GM12873 (cell line): ENCODE measurements around the gene PYGM.

Source experiments
- TF ChIP-seq, protein P1 (sequence below): IDR thresholded peaks from 2 replicates; pipeline ENCODE4 v1.5.1; 2012; ENCODE audit warnings: low read depth, mild to moderate bottlenecking, moderate library complexity, low read length, control low read depth; ENCODE audit not compliant: insufficient read depth; ENCODE audit errors: missing control alignments

PYGM gene

DNA sequence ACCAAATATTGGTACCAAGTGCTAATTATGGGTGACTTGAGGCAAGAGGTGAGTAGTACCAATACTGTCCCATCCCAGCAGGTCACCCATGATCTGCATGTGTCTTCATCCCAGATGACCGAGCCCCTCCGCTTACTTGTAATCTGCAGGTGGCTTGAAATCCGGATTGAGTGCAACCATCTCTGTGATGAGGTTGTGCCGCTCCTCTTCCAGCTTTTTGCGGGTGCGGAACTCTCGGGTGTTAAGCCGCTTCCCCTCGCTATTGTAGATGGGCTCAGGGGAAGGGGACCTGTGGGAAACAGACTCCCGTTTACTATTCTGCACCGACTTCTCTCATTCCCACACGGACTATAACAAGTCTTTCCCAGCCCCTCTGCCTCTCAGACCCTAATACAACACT is 10.3 kb upstream of the PYGM start:
- TF ChIP-seq, protein P1, sequence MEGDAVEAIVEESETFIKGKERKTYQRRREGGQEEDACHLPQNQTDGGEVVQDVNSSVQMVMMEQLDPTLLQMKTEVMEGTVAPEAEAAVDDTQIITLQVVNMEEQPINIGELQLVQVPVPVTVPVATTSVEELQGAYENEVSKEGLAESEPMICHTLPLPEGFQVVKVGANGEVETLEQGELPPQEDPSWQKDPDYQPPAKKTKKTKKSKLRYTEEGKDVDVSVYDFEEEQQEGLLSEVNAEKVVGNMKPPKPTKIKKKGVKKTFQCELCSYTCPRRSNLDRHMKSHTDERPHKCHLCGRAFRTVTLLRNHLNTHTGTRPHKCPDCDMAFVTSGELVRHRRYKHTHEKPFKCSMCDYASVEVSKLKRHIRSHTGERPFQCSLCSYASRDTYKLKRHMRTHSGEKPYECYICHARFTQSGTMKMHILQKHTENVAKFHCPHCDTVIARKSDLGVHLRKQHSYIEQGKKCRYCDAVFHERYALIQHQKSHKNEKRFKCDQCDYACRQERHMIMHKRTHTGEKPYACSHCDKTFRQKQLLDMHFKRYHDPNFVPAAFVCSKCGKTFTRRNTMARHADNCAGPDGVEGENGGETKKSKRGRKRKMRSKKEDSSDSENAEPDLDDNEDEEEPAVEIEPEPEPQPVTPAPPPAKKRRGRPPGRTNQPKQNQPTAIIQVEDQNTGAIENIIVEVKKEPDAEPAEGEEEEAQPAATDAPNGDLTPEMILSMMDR = no peak

DNA sequence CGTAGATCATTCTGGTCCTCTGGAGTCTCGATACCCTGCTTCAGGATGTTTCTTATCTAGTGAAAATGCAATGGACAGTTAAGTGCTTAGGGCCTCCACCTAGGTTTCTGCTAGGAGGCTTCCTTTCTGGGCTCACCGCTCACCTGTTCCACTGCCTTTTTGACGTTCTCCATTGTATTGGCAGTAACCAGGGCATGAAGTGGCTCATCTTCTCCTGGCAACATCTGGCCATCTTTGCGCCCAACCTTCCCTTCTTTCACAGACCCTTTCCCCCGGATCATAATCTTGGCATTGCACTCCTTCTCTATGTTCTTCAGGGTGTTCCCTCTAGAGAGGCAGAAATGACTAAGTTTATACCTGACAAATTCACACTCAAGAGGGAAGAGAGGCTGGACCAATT is 9.5 kb upstream of the PYGM start:
- TF ChIP-seq, protein P1 = no peak

DNA sequence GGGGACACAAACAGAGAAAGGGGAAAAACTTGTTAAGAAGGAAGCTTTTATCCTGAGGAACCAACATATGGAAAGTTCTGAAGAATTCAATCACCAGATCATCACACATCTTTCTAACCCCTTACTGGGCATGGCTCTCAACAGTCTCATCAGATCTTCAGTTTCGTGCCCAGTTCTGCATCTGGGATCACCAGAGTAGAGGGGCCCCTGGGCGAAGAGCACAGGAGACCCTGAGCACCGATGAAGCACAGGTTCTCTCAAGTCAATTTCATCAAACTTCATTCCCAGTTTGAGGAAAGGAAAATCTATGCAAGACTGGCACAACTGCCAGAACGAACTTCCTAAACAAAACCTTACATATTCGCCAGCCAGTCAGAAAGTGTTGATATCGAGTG is 8.5 kb upstream of the PYGM start:
- TF ChIP-seq, protein P1 = no peak

DNA sequence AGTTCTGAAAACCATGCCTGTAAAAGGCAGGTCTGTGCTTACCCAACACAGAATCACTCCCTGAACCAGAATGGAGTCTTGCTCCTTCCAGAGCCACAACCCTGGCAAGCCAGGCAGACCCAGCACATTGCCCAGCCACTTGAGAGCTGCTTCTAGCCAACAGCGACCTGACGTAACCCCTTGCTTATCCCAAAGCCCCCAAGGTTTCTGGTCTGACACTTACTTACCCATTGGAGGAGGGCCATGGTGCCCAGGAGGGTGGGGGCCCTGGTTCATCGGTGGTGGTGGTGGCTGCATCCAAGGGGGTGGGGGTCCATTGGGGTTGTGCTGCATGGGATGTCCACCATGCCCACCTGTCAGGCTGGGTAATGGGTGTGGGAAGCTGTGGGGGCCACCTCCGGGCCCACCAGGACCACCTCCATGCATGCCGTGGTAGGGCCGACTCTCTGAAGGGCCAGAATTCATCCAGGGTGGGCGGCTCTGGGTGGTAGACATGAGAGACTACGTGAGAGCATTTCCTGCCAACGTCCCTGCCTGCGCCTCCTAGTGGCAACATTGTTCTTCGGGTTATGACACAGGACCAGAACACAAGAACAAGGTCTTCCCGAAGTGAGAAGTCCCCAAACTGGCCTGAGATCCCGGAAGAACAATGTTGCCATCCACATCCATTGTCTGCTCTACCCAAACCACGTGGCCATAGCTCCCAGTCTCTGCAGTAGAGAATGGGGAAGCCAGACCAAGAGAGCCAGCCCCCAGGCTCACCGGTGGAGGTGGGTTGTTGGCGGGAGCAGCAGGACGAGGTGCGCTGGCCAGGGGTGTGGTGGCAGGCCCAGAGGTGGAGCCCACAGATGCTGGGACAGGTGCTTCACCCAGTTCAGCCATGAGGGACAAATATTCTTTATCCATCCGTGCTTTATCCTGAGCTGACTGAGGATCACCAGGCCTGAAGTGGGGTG is 7.8 kb upstream of the PYGM start:
- TF ChIP-seq, protein P1 = peak; percentile 87

DNA sequence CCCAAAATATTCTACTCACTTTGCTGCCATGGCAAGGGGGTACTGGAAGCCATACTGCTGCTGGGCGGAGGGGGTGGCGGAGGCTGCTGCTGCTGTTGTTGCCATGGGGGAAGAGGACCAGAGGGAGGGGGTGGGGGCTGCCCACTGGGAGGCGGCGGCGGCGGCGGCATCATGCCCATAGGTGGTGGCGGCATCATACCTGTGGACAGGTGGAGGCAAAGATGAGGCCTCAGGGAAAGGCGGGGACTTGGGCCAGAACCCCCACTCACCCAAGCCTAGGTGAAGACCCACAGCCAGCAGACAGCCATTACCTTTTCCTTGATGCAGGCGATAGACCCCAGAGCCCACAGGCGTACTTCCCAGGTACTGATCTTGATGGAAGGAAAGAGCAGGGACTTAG is 7.1 kb upstream of the PYGM start:
- TF ChIP-seq, protein P1 = no peak

DNA sequence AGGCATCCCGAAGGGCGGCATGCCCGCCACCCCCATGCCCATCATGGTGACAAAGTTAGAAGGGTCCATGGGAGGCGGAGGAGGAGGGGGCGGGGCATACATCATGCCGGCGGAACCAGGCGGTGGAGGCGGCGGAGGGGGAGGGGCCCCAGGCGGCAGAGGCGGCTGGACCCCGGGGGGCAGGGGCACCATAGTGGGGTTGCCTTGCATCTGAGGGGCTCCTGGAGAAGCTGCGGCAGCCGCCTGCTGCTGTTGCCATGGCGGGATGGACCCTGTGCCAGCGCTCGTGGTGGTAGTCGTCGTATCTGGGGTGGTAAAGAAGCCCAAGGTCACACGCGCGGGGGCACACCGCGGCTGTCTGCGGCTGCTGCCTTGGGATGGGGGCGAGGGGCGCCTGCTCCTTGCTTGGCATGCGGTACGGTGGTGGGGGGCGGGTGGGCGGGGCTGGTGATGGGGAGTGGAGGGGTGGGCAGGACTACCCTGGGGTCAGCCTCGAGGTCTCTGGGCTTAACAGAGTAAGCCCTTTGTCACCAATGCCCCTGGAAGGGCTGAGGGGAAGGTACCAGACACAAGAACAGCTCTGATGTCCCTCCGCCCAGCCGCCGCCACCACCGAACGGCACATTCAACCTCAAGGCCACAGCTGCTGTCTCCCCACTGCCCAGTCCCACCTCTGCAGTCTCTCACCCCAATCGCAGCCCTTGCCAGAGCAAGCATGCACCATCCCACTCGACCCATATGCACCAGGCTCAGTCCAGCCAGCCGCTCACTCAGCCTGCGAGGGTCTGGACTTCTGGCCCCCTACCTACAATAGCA is 6.3 kb upstream of the PYGM start:
- TF ChIP-seq, protein P1 = no peak

DNA sequence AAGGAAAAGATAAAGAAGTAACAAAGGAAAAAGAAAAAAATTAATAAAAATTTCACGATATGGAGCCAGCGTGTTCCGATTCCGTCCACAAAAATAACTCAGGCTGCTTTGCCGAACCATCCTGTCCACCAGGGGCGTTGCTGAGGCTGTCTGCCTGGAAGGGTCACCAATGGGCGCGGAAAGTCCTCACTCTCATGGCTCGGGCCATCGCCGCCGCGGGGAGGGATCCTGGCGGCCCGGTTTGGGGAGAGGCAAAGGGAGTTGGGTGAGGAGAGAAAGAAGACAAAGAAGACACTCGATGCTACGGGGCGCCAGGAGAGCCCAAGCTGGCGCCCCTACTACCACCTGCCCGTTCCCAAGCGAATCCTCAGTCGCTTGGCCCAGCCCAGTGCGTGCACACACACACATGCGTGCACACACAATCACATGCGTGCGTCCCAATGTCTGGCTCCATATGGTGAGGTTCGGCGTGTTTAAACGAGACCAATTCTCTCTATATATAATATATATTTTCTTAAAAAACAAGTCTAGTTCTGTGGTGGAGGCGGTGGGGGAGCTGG is 5.6 kb upstream of the PYGM start:
- TF ChIP-seq, protein P1 = peak; percentile 44
